ENCODE data around the gene TBC1D24. TPM values are rescaled to one million over a fixed set of nuclear protein-coding genes. Genes with fewer than 3 reads are reported as not detected.

Gene TBC1D24
- total and polyA plus RNA-seq, 8 donors = 3.2 to 35.6 (median 9.0) TPM

DNA sequence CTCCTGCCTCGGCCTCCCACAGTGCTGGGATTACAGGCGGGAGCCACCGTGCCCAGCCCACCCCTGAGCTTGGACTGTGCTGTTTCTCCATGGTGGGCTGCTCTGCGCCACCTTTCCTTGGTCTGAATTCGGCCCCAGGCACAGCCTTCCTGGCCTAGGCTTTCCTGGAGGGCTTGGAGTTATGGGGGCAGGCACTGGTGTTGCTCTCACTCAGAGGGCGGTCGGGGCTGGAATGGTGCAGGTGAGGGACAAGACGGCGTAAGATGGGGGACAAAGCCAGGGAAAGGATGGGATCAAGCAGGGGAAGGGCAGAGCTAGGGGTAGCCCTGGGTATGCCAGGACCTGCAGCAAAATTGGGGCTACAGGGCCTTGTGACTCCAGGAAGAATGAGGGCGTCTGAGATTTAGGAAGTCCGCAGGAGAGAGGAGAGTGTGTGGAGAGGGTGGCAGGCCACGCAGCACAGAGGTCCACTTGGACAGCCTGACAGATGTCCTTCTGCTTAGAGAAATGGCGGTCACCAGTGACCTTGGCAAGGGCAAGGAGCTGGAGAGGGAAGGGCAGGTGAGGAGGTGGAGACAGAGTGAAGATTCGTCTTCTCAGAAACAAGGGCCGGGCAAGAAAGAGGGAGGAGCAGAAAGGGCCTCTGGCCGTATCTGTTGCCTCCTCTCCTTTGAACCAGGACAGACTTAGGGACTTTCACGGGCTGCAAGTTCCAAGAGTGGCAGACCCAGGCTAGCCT, 37.2 kb downstream of the TBC1D24 start:
- H3K36me3 ChIP-seq = peaks cover 0 to 5% (median 0%) of the 10 kb centered on the region in 4 donors
- H3K4me3 ChIP-seq = no peak overlapping the region
- no peaks in the 10 kb centered on the region for H3K9me3 ChIP-seq
- peak overlapping the region in 4 of 5 donors; percentile 97 to 99 (median 99) for H3K27ac ChIP-seq
- no peaks in the 10 kb centered on the region for H3K27me3 ChIP-seq
- no peak for DNase-seq
- intact Hi-C loops (cut with DNase I; ENCODE audit: low total_unique reads) = no loop called here
- peaks cover 41 to 59% (median 55%) of the 10 kb centered on the region in 4 donors for H3K4me1 ChIP-seq
- TF ChIP-seq EP300 (IDR thresholded peaks at IDR 0.05) = no peak
- WGBS, 5 donors = 89 to 95% (median 91%) methylated on average over 12 to 17 of the region's 17 CpGs

DNA sequence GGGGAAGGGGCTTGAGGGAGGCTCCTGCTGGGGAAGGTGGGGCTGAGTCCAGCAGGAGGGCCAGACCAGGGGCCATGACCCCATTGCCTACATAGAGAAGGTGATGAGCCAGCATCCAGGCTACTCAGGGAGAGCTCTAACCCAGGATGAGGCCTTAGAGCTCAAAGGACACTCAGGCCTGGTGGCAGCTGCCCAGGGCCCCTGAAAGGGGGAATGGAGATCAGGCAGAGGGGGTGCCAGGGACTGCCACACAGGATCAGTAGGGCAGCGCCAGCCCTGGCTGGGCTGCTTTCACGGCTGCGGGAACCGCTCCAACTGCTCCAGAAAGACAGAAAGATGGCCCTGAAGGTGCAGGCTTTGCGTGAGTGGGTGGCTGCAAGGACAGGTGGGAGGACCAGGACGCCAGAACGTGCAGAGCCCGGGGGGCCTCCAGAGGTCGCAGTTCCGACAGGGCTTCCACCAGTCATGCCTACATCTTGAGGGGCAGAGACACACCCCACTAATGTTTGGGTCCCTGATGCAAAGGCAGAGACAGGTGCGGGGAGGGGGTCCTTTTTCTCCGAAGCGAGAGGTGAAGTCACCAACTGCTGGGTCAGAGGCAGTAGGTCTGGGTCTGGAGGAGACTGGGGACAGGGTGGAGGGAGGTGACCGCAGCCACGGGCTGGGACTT, 37.9 kb downstream of the TBC1D24 start:
- peaks cover 48 to 66% (median 62%) of the 10 kb centered on the region in 4 donors for H3K4me1 ChIP-seq
- intact Hi-C loops (cut with DNase I; ENCODE audit: low total_unique reads) = no loop called here
- TF ChIP-seq, protein P1, sequence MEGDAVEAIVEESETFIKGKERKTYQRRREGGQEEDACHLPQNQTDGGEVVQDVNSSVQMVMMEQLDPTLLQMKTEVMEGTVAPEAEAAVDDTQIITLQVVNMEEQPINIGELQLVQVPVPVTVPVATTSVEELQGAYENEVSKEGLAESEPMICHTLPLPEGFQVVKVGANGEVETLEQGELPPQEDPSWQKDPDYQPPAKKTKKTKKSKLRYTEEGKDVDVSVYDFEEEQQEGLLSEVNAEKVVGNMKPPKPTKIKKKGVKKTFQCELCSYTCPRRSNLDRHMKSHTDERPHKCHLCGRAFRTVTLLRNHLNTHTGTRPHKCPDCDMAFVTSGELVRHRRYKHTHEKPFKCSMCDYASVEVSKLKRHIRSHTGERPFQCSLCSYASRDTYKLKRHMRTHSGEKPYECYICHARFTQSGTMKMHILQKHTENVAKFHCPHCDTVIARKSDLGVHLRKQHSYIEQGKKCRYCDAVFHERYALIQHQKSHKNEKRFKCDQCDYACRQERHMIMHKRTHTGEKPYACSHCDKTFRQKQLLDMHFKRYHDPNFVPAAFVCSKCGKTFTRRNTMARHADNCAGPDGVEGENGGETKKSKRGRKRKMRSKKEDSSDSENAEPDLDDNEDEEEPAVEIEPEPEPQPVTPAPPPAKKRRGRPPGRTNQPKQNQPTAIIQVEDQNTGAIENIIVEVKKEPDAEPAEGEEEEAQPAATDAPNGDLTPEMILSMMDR (IDR thresholded peaks at IDR 0.05) = no peak
- TF ChIP-seq EP300 (IDR thresholded peaks at IDR 0.05) = no peak
- no peak for TF ChIP-seq POLR2A (IDR thresholded peaks at IDR 0.05)
- no peak for TF ChIP-seq POLR2AphosphoS5 (IDR thresholded peaks at IDR 0.05)
- peak overlapping the region; percentile 96 to 99 (median 99) for H3K27ac ChIP-seq
- no peaks in the 10 kb centered on the region for H3K27me3 ChIP-seq
- H3K9me3 ChIP-seq = no peaks in the 10 kb centered on the region
- H3K36me3 ChIP-seq = peaks cover 0 to 5% (median 0%) of the 10 kb centered on the region in 4 donors
- no peak for DNase-seq
- peak overlapping the region; percentile 67 to 100 (median 86) for H3K4me3 ChIP-seq
- 39 to 46% (median 41%) methylated on average over 13 to 15 of the region's 15 CpGs for WGBS, 5 donors

DNA sequence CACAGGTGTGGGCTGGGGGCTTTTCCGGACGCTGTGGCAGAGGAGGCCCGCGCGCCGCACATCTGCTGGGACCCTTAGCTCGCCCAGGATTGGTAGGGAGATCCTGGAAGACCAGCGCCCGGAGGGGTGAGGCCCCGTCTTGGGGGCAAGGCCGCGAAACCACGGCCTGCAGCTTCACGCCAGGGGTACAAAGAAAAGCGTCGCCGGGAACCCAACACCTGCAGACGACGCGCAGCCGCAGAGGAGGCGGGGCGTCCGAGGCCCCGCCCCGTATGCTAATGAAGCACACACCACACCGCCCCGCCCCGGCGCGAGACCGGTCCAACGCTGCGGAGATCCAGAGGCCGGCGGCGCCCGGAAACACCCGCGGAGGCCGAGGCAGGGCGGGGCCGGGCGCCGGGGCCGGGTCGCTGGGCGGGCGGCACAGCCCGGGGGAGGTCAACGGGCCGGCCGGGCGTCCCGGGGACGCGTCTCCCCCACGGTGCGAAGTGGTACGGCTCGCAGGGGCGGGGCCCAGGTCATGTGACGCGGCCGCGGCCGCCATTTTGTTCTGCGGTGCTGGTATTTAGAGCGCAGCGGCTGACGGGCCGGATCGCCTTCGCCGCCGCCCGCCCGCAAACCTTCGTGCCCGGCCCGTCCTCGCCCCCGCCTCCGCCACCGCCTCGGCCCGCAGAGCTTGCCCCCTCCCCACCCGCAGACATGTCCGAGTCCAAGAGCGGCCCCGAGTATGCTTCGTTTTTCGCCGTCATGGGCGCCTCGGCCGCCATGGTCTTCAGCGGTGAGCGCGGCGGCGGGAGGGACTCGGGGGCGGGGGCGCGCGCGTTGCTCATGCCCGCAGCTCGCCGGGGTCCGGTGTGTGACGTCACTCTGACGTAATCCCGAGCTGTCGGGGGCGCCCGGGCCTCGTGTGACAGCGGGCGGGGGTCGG, 38.7 kb downstream of the TBC1D24 start, which contains the start of gene ATP6V0C:
Gene ATP6V0C (plus strand): TSS at position 548 of the 928 bp plus-strand sequence. CDS start 152 bp downstream, at position 700.
- intact Hi-C loops (cut with DNase I; ENCODE audit: low total_unique reads) = no loop called here
- TF ChIP-seq, protein P1 (IDR thresholded peaks at IDR 0.05) = no peak
- TF ChIP-seq EP300 (IDR thresholded peaks at IDR 0.05) = no peak
- TF ChIP-seq POLR2AphosphoS5 (IDR thresholded peaks at IDR 0.05) = peak; percentile 83 to 90 (median 87)
- peak in 1 of 4 donors; percentile 70 for TF ChIP-seq POLR2A (IDR thresholded peaks at IDR 0.05)
- H3K4me1 ChIP-seq = peaks cover 56 to 74% (median 66%) of the 10 kb centered on the region in 4 donors
- DNase-seq = peak; percentile 97
- H3K9me3 ChIP-seq = no peaks in the 10 kb centered on the region
- H3K4me3 ChIP-seq = peak within 1 kb of the TSS; percentile 67 to 100 (median 86)
- no peaks in the 10 kb centered on the region for H3K27me3 ChIP-seq
- H3K27ac ChIP-seq = peak within 1 kb of the TSS; percentile 96 to 99 (median 99)
- H3K36me3 ChIP-seq = peaks cover 0 to 8% (median 0%) of the 10 kb centered on the region in 4 donors
- WGBS, 5 donors = 0 to 4% (median 1%) methylated on average over 5 to 122 of the region's 122 CpGs

DNA sequence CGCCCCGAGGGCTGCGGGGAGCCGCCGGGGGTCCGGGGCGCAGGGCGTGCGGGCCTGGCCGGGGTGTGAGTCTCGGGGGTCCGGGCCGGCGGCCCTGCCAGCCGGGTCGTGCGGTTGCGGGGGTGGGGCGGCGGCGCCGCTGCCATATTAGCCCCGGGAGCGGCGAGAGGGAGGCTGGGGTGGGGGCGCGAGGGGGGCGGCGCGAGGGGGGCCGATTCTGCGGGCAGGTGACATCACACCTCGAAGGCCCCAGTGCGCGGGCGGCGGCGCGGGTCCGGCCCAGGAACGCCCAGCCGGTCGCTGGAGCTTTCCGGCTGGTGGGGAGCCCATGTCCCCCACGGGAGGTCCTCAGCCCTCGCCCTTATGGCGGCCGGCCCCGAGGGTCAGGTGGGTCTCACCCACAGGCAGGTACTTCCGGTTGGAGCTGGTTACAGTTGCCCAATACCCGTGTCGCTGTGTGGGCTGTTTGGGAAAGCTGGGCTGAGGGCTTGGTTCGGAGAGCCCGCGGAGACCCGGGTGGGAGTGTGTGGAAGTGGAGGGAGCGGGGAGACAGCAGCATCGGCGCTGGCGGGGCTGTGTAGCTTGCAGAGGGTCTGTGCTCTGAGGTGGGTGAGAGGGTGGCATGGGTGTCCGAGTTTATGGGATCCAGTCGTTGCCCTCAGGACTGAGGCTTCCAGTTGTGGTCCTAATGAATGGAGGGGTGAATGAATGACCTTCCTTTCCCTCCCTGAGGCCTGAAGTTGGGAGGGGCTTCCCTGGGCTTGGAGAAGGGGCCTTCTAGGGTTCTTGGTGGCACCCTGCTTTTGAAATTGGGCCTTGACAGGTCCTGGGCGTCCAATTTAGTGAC, 39.6 kb downstream of the TBC1D24 start:
- Histone ChIP-seq H3K36me3 (peaks cover 0 to 14% (median 6%) of the 10 kb centered on the region in 4 donors), H3K27ac (peak overlapping the region; percentile 96 to 99 (median 99)), H3K4me3 (peak overlapping the region; percentile 67 to 100 (median 86)), H3K9me3 (no peaks in the 10 kb centered on the region), H3K27me3 (no peaks in the 10 kb centered on the region), H3K4me1 (peaks cover 64 to 82% (median 75%) of the 10 kb centered on the region in 4 donors)
- TF ChIP-seq, protein P1 (IDR thresholded peaks at IDR 0.05) = no peak
- TF ChIP-seq EP300 (IDR thresholded peaks at IDR 0.05) (no peak), POLR2AphosphoS5 (IDR thresholded peaks at IDR 0.05) (no peak), POLR2A (IDR thresholded peaks at IDR 0.05) (no peak)
- intact Hi-C loops (cut with DNase I; ENCODE audit: low total_unique reads) = no loop called here
- WGBS, 5 donors = 0 to 1% (median 1%) methylated on average over 14 to 63 of the region's 63 CpGs
- DNase-seq = peak; percentile 43 to 78

Data from stomach (tissue), 9 donors.